ENCODE results near the gene FAHD1.
A peak's percentile ranks its signal among the peaks of the same experiment; 100 is the strongest.
"Not testable (repeated sequence)": the region's sequence is repeated elsewhere in the genome, so short reads cannot be mapped to it uniquely, and the experiment has no call there.

FAHD1 gene

DNA sequence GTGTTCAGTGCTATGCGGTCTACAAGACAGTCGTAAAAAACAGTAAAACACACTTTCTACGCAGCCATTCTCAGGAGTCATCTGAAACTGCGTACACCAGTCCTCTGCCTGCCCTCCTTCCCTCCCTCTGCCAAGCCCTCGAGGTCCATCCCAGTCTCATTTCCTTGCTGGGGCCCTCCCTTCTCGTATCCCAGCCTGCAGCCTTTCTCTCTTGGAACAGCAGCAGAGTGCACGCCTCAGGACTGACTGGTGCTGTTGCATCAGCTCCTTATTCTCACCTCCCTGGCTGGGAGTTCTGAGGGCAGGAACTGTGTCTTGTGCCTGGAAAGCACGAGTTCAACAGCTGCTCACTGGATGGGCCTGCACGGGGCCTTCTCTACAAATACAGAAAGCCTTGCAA is 12.5 kb downstream of the FAHD1 start:
- DNase-seq (ENCODE audit: low read depth in 1 of 2, low spot score in 1 of 2) = no peak

DNA sequence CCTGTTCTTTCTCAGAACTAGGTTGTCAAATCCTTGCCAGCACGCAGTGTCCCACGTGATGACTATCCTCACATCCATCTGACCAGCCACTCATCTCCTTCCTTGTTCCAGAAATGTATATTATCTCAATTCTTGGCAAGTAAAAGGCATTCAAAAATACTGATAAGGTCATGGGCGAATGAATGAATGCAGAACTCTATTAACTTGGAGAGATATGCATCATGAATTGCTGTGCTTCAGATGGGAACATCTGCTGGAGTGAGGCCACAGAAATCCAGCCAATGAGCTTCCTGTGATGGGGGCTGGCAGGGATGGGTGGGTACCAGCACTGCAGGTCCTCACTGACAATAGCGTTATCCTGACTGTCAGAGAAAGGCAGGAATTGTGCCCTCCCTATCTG is 19.0 kb downstream of the FAHD1 start:
- no peak for DNase-seq (ENCODE audit: low read depth in 1 of 2, low spot score in 1 of 2)

DNA sequence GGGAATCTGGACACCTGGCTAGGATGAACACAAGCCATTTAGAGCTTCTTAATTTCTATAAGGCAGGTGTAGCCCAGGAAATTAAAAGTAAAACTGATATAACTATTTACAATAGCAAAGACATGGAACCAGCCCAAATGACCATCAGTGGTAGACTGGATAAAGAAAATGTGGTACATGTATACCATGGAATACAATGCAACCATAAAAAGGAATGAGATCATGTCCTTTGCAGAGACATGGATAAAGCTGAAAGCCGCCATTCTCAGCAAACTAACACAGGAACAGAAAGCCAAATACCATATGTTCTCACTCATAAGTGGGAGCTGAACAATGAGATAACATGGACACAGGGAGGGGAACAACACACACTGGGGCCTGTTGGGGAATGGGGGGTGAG is 19.4 kb downstream of the FAHD1 start:
- no peak for DNase-seq (ENCODE audit: low read depth in 1 of 2, low spot score in 1 of 2)

DNA sequence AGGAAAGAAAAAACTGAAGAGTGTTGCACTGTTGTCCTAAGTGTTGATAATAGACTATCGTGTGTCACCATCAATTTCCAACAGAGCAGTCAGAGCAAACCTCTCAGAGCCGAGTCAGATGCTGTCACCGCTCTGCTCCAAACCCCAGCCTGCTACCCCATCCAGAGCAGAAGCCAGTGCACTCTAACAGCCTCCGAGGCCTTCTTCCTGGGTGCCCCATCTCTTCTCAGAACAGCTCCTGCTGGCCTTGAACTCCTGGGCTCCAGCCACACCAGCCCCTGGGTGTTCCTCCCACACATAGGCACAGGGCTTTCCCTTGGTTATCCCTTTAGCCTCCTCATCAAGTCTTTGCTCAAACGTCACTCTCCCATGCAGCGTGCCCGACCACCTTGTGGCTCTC is 24.0 kb downstream of the FAHD1 start:
- no peak for DNase-seq (ENCODE audit: low read depth in 1 of 2, low spot score in 1 of 2)

DNA sequence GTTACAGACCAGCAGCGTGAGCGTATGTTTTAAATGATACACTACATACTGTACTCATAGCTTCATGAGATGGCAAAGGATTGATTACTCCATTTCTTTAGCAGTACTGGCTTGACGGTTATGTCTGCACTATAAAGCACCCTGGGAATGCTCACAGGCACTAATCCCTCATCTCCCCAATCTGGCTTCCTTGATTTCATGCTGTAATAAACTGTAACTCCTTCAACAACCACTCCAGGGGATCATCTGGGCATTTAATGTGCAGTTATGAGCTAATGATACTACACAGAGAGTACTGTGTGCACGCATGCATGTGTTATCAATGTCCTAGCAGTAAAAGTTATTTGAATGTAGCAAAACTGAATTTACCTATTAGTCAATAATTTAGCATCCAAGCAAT is 24.8 kb downstream of the FAHD1 start:
- no peak for DNase-seq (ENCODE audit: low read depth in 1 of 2, low spot score in 1 of 2)

DNA sequence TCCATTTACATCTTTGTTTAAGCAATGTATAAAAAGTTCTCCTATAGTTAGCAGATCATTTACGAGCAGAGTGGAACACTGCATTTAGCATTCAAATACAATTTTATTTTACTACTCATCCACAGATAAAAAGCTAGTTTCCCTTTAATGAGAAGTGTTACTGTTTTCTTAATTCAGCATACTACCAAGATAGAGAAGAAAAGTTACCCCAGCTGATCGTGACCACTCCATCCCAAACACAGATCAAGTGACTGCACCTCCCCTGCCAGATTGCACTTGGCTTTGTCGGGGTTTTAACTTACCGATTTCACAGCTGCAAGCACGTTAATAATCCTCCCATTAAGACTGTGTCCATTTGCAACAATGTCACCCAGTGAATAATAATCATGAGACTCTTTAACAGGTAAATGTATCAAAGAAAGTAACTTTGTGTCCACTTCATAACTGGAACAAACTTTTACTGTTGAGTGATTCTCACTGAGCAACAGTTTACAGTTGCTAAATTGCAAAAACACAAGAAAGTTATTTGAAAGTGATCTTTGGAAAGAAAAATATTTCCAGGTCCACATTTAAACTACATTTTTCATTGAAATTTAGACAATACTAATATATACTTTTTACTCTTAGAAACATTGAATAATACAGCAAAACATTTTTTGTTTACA is 30.6 kb downstream of the FAHD1 start:
- no peak for DNase-seq (ENCODE audit: low read depth in 1 of 2, low spot score in 1 of 2)

DNA sequence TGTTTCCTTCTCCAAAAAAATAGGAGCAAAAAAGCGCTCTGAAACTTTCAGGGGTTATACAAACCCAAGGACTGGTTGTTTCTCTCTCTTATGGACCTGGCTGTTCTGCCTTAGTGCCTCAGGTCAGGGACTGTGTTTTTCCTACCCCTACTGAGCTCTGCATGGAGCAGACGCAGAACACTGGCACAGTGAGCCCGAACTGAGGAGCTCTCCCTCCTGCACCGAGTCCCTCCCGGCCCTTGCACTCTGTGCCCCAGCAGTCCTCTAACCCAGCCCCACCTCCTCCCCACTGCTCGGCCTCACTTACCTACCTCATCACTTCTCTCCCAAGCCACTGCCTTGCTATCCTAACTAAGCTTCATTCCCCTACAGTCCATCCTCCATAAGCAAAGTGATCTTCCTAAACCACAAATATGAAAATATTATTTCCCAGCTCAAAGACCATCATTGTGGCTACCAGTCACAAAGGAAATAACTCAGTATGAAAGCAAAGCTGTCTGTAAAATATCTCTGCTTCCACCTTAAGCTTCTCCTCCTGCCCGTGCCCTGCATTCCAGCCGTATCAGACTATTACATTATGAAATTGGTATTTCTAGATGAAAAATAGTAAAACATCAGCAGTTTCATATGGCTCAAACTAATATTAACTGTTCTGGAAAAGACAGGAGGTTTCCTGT is 31.3 kb downstream of the FAHD1 start:
- DNase-seq (ENCODE audit: low read depth in 1 of 2, low spot score in 1 of 2) = no peak

DNA sequence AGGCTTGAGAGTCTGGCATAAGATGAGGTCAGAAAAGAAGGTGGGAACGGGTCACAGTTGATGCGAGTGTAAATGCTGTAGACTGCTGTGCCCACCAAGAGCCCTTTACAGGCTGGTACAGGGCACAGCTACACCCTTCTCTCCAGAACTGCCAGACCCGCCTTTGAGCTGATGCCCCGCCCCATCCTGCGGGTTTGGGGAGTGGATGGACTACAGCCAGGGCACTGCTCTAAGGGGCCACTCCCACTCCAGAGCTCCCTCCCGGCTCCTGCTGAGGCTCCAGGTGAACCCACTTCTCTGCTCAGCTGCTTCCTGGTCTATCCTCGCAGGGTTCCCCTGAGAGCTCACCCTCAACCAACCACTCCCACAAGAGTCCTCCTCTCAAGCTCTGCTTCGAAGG is 32.6 kb downstream of the FAHD1 start:
- DNase-seq (ENCODE audit: low read depth in 1 of 2, low spot score in 1 of 2) = no peak

DNA sequence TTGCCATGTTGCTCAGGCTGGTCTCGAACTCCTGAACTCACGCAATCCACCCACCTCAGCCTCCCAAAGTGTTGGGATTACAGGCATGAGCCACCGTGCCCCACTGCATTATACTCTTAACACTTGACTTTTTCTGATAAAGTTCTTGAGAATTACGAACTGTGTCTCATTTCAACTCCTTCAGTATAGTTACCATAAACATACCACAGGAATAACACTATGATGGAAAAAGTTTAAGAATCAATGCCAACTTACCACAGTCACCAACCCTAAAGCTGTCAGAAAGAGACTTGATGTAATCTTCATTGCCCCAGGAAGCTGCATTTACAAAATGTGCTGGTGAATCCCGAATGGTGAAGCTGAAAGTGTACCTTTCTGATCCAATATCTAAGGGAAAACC is 34.7 kb downstream of the FAHD1 start:
- DNase-seq (ENCODE audit: low read depth in 1 of 2, low spot score in 1 of 2) = no peak

DNA sequence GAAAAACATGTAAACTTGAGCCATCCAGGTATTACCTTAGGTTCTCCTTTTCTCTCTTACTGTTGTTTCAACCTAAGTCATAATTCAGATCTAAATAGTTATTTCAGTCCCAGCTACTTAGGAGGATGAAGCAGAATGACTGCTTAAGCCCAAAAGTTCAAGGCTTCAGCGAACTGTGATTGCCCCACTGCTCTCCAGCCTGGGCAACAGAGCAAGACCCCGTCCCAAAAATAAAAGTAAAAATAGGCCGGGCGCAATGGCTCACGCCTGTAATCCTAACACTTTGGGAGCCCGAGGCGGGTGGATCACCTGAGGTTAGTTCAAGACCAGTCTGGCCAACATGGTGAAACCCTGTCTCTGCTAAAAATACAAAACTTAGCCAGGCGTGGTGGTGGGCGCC is 35.4 kb downstream of the FAHD1 start:
- DNase-seq (ENCODE audit: low read depth in 1 of 2, low spot score in 1 of 2) = no peak

DNA sequence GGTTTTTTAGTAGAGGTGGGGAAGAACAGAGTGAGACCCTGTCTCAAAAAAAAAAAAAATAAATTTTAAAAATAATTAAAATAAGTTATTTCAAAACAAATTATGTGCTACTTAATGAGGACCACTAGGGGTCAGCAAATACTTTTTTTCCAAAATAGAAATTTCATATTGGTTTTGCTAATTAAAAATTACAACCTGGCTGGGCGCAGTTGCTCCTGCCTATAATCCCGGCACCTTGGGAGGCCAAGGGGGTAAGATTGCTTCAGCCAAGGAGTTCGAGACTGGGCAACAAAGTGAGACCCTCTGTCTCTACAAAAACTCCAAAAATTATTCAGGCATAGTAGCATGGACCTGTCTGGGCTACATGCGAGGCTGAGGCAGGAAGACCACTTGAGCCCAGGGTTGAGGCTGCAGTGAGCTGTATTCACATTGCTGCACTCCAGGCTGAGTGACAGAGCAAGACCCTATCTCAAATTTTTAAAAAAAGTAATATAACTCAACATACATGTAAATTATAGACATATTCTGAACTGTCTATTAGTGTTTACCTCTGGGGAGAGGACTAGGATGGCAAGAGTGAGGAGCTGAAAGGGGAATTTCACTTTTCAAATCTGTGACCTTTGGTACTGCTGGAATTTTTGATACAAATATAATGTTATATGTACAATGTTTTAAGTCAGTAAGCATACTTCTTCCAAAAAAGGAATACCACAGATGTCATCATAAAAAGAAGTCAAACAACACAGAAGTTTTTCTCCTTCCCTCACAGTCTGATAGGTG is 36.9 kb downstream of the FAHD1 start:
- DNase-seq (ENCODE audit: low read depth in 1 of 2, low spot score in 1 of 2) = no peak

DNA sequence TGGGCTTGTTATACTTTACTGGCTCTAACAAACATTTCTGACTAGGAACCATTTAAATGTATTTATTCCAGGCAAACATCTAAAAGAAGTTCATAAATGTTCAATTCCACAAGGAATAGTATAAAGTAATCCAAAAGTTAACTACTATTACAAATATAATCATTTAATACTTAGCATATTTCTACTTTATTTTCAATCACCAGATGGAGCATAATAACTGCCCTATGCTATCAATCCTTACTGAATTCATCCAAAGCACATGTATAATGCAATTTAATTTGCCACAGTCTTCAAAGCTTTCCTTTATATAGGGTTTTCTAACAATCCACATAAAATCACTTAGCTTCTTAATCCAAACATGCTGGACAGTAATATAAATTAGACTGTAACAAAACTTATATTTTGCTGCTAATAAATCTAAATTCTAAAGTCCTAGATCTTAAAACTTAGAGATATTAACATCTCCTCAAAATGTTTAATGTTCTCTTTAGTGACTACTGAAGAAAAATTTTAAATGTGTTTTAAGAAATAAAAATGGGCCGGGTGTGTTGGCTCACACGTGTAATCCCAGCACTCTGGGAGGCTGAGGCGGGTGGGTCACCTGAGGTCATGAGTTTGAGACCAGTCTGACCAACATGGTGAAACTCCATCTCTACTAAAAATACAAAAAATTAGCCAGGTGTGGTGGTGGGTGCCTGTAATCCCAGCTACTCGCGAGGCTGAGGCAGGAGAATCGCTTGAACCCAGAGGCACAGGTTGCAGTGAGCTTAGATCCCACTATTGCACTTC is 39.1 kb downstream of the FAHD1 start:
- DNase-seq (ENCODE audit: low read depth in 1 of 2, low spot score in 1 of 2) = no peak

DNA sequence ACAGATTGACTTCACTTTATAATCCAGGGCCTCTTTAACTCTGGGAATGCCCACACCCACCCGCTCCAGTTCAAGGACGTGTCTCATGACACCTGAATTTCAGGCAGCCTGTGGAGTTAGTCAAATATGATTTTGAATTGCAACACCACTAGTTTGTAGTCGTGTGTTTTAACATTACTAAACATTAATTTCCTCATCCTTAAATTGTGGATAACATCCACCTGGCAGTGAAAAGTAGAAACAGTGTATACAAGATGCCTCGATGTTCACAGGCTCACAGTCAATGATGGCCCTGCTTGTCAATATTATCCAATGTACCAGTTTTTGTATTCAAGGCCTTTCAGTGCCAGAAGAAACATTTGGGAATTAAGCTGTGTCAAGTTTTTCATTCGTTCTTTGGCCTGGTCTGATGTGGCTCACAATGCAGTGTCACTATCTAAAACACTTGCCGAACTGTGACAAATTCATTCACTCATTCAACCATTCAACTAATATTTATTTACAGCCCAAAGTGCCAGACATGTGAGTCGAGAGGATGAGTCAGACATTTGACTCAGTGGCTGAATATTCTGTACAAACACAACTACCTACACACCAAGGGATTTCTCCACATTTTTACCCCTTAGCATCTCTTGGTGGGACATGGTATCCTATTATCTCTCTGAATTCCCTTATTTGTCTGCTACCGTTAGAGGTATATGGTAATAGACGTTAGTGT is 43.5 kb downstream of the FAHD1 start:
- no peak for DNase-seq (ENCODE audit: low read depth in 1 of 2, low spot score in 1 of 2)

DNA sequence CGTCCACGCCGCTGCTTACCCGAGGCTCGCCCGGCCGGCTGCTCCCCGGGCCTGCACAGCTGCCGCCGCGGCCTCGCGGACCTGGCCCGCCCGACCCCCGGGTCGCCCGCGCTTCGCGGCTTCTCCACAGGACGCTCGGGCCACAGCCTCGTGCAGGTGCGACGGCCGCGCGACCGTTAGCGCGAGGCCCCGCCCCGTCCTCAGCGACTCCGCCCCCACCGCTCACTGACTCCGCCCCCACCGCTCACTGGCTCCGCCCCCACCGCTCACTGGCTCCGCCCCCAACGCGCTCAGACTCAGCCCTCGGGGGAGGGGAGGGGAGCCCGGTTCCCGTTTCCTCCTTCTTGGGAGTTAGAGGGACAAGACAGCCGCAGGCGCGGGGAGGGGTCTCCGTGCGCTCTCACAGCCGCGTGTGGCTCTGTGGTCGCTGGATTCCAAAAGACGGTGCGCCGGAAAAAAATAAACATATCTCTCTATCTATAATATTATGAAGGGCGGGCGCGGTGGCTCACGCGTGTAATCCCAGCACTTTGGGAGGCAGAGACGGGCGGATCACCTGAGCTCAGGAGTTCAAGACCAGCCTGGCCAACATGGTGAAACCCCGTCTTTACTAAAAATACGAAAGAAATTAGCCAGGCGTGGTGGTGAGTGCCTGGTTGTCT is 45.1 kb downstream of the FAHD1 start, which contains the start of gene MEIOB:
Gene MEIOB (minus strand): TSS at position 191 of the 662 bp plus-strand sequence. CDS start 3,989 bp downstream, outside the sequence.
- DNase-seq (ENCODE audit: low read depth in 1 of 2, low spot score in 1 of 2) = peak in 1 of 2 donors; percentile 18

DNA sequence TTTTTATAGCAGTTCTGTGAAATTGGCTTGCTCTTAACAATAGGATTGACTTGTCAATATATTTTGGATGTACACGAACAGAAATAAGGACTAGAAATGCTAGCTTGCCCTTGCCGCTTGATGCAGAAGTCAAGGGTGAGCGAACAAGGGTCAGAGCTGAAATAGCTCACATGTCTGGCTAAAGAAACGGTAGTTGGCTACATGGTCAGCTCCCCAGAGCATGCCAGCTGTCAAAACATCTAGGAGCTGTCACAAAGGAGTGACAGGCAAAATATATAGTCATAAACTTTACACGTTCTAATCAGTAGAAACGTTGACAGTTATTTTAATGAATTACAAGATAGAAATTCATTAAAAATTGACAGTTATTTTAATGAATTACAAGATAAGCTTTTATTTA is 47.8 kb downstream of the FAHD1 start:
- DNase-seq (ENCODE audit: low read depth in 1 of 2, low spot score in 1 of 2) = no peak

DNA sequence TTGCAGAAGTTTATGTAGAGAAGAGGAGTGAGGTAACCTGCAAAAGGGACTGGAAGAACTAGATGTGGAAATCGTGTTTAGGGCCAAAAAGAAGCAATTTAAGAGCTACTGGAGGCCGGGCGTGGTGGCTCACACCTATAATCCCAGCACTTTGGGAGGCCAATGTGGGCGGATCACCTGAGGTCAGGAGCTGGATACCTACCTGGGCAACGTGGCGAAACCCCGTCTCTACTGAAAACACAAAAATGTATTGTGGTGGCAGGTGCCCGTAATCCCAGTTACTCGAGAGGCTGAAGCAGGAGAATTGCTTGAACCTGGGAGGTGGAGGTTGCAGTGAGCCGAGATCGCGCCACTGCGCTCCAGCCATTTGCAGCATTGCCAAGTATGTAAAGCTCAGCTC is 49.1 kb downstream of the FAHD1 start:
- DNase-seq (ENCODE audit: low read depth in 1 of 2, low spot score in 1 of 2) = not testable (repeated sequence)

DNA sequence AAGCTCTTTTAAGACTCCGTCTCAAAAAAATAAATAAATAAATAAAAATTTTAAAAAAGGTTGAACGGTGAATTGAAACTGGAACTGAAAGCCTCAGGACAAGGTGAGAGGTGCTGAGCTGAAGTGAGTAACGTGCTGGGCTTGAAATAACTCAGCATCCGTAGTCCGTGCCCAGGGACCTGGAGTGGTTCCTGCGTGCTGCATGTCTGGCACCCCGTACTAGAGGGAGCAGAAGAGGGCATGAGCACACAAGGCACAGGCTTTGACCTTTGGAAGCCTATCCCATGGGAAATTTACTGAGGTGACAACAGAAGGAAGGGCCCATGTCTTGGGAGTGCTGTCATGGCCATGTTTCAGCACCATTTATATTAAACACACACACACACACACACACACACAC is 49.5 kb downstream of the FAHD1 start:
- no peak for DNase-seq (ENCODE audit: low read depth in 1 of 2, low spot score in 1 of 2)

DNA sequence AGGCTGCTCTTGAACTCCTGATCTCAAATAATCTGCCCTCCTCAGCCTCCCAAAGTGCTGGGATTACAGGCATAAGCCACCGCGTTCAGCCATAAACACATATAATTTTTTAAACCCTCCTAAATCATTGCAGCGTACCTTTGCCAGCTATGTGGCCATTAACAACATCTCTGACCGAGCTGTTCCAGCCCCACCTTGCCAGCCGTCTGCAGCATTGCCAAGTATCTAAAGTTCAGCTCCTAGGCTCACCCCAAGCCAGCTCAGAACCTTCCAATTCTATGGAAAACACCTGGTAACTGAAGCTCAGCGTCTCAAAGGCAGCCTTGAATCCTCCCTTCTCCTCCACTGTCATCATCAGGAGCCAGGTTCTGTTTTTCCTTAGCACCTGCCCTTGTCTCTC is 50.1 kb downstream of the FAHD1 start:
- no peak for DNase-seq (ENCODE audit: low read depth in 1 of 2, low spot score in 1 of 2)

DNA sequence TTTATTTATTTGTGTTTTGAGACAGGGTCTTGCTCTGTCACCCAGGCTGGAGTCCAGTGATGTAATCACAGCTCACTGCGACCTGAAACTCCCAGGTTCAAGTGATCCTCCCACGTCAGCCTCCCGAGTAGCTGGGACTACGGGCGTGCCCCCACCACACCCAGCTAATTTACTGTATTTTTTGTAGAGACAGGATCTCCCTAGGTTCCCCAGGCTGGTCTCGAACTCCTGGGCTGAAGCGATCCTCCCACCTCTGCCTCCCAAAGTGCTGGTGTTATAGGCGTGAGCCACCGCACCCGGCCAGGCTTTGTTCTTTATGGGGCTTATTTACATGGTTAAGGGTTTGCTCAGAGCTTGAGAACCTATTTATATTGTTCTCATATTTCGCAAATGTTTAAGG is 50.8 kb downstream of the FAHD1 start:
- DNase-seq (ENCODE audit: low read depth in 1 of 2, low spot score in 1 of 2) = no peak

DNA sequence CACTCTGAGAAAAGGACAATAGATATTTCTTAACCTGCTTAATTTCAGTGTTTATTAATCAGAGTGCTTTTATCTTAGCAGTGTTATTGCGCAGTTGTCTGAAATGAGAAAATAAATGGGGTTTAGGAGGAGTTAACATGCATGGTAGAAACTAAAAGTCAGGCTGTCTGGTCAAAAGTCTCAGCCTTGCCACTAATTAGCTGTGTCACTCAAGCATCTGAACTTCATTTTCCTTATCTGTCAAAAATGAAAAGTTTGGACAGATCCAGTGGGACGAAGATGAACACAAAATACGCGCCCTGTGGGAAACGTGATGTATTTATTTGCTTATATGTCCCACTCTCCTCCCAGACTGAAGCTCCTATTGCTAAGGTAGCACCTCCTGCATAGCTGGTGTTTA is 51.2 kb downstream of the FAHD1 start:
- DNase-seq (ENCODE audit: low read depth in 1 of 2, low spot score in 1 of 2) = no peak
